Stimulated activated naive B cell treated with anti-CD40 and anti-IgM and Interleukin-4, amounts not matched to agents 10 μg/mL and 1 μg/mL and 100 μg/mL, for 72 hours (primary cell): ENCODE data around the gene ENPP5.
"Not testable (repeated sequence)": the region's sequence is repeated elsewhere in the genome, so short reads cannot be mapped to it uniquely, and the experiment has no call there.

ENCODE experiments used
- ATAC-seq, 2 donors: fragments of 150-1000 bp; cut with Tn5 transposase; replicated peaks; 2 replicates each; pipeline ENCODE4 v1.10.0; 2021; ENCODE audit warnings: moderate library complexity in 1 of 2
- DNase-seq: peaks from one replicate; pipeline ENCODE4 v3.0.0; 2021
- H3K27ac Mint-ChIP-seq: one replicate; pipeline ENCODE4 v1.8.0; 2022; ENCODE audit warnings: mild to moderate bottlenecking, mixed read lengths
- H3K27me3 Mint-ChIP-seq, 2 donors: one replicate each; pipeline ENCODE4 v1.8.0; 2022; ENCODE audit warnings: mixed read lengths in 2 of 2
- H3K36me3 Mint-ChIP-seq, 2 donors: one replicate each; pipeline ENCODE4 v1.8.0; 2022; ENCODE audit warnings: mixed read lengths in 2 of 2, mild to moderate bottlenecking in 1 of 2
- H3K4me1 Mint-ChIP-seq, 2 donors: one replicate each; pipeline ENCODE4 v1.8.0; 2022; ENCODE audit warnings: mixed read lengths in 2 of 2, mild to moderate bottlenecking in 1 of 2
- H3K4me3 Mint-ChIP-seq, 2 donors: one replicate each; pipeline ENCODE4 v1.8.0; 2022; ENCODE audit warnings: mild to moderate bottlenecking in 2 of 2, mixed read lengths in 2 of 2, moderate library complexity in 1 of 2
- H3K9me3 Mint-ChIP-seq, 2 donors: one replicate each; pipeline ENCODE4 v1.8.0; 2022; ENCODE audit warnings: mixed read lengths in 2 of 2, mild to moderate bottlenecking in 1 of 2

The ENPP5 gene

GRCh38 chr6:46201702-46202101 is 30.9 kb upstream of the ENPP5 start:
- Mint-ChIP-seq H3K9me3 (peaks cover 2 to 11% of the 10 kb centered on the region in 2 donors), H3K27me3 (peaks cover 11 to 17% of the 10 kb centered on the region in 2 donors), H3K36me3 (peaks cover 0 to 3% of the 10 kb centered on the region in 2 donors), H3K4me3 (no peak overlapping the region), H3K4me1 (no peaks in the 10 kb centered on the region), H3K27ac (no peak overlapping the region)
- DNase-seq: no peak
- ATAC-seq: no peak

- no peak overlapping the region for H3K4me3 Mint-ChIP-seq
- peaks cover 0 to 3% of the 10 kb centered on the region in 2 donors for H3K36me3 Mint-ChIP-seq
- H3K27me3 Mint-ChIP-seq: peaks cover 13 to 15% of the 10 kb centered on the region in 2 donors
- no peak for ATAC-seq
- peaks cover 2 to 11% of the 10 kb centered on the region in 2 donors for H3K9me3 Mint-ChIP-seq
- DNase-seq: no peak
- no peaks in the 10 kb centered on the region for H3K4me1 Mint-ChIP-seq
- H3K27ac Mint-ChIP-seq: no peak overlapping the region
Observed at GRCh38 chr6:46199387-46199786, 28.6 kb upstream of the ENPP5 start.

GRCh38 chr6:46191961-46192360 is 21.2 kb upstream of the ENPP5 start:
- Mint-ChIP-seq H3K4me1 (no peaks in the 10 kb centered on the region), H3K36me3 (no peaks in the 10 kb centered on the region), H3K9me3 (no peaks in the 10 kb centered on the region), H3K27ac (no peak overlapping the region), H3K4me3 (no peak overlapping the region), H3K27me3 (peaks cover 9 to 18% of the 10 kb centered on the region in 2 donors)
- ATAC-seq (no peak), DNase-seq (no peak)

GRCh38 chr6:46190889-46191288 is 20.1 kb upstream of the ENPP5 start:
- Mint-ChIP-seq H3K27ac (no peak overlapping the region), H3K4me3 (no peak overlapping the region), H3K9me3 (no peaks in the 10 kb centered on the region), H3K36me3 (no peaks in the 10 kb centered on the region), H3K4me1 (no peaks in the 10 kb centered on the region), H3K27me3 (peaks cover 9 to 12% of the 10 kb centered on the region in 2 donors)
- ATAC-seq (no peak), DNase-seq (no peak)

- H3K36me3 Mint-ChIP-seq: no peaks in the 10 kb centered on the region
- no peak for ATAC-seq
- peaks cover 10 to 20% of the 10 kb centered on the region in 2 donors for H3K27me3 Mint-ChIP-seq
- H3K4me1 Mint-ChIP-seq: no peaks in the 10 kb centered on the region
- DNase-seq: no peak
- no peak overlapping the region for H3K4me3 Mint-ChIP-seq
- H3K27ac Mint-ChIP-seq: no peak overlapping the region
- H3K9me3 Mint-ChIP-seq: no peaks in the 10 kb centered on the region
Observed at GRCh38 chr6:46189726-46190125, 18.9 kb upstream of the ENPP5 start.

GRCh38 chr6:46186583-46186982 is 15.8 kb upstream of the ENPP5 start:
- no peak overlapping the region for H3K4me3 Mint-ChIP-seq
- H3K4me1 Mint-ChIP-seq: no peaks in the 10 kb centered on the region
- no peak overlapping the region for H3K27ac Mint-ChIP-seq
- ATAC-seq (no peak), DNase-seq (no peak)
- H3K9me3 Mint-ChIP-seq: no peaks in the 10 kb centered on the region
- no peaks in the 10 kb centered on the region for H3K36me3 Mint-ChIP-seq
- peaks cover 15 to 24% of the 10 kb centered on the region in 2 donors for H3K27me3 Mint-ChIP-seq

- peaks cover 15 to 24% of the 10 kb centered on the region in 2 donors for H3K27me3 Mint-ChIP-seq
- no peaks in the 10 kb centered on the region for H3K4me1 Mint-ChIP-seq
- H3K4me3 Mint-ChIP-seq: no peak overlapping the region
- no peaks in the 10 kb centered on the region for H3K36me3 Mint-ChIP-seq
- no peak overlapping the region for H3K27ac Mint-ChIP-seq
- H3K9me3 Mint-ChIP-seq: no peaks in the 10 kb centered on the region
- DNase-seq (no peak), ATAC-seq (no peak)
Observed at GRCh38 chr6:46184114-46184513, 13.3 kb upstream of the ENPP5 start.

- peak; percentile 63 to 69 for ATAC-seq
Observed at GRCh38 chr6:46175976-46176375, 5.2 kb upstream of the ENPP5 start.

GRCh38 chr6:46175446-46175845 is 4.7 kb upstream of the ENPP5 start:
- H3K9me3 Mint-ChIP-seq: no peaks in the 10 kb centered on the region
- no peaks in the 10 kb centered on the region for H3K36me3 Mint-ChIP-seq
- H3K4me1 Mint-ChIP-seq: peaks cover 4 to 13% of the 10 kb centered on the region in 2 donors
- DNase-seq (no peak), ATAC-seq (peak; percentile 35 to 50)
- no peak overlapping the region for H3K27ac Mint-ChIP-seq
- peaks cover 8 to 23% of the 10 kb centered on the region in 2 donors for H3K27me3 Mint-ChIP-seq
- H3K4me3 Mint-ChIP-seq: no peak overlapping the region

More at GRCh38 chr6:46175976-46176375, 5.2 kb upstream of the ENPP5 start:
- DNase-seq: no peak
- H3K36me3 Mint-ChIP-seq: no peaks in the 10 kb centered on the region
- no peaks in the 10 kb centered on the region for H3K9me3 Mint-ChIP-seq
- no peak overlapping the region for H3K4me3 Mint-ChIP-seq
- peaks cover 3 to 9% of the 10 kb centered on the region in 2 donors for H3K4me1 Mint-ChIP-seq
- H3K27me3 Mint-ChIP-seq: peaks cover 5 to 19% of the 10 kb centered on the region in 2 donors
- H3K27ac Mint-ChIP-seq: no peak overlapping the region

- H3K9me3 Mint-ChIP-seq: no peaks in the 10 kb centered on the region
- H3K27ac Mint-ChIP-seq: no peak overlapping the region
- peaks cover 13 to 29% of the 10 kb centered on the region in 2 donors for H3K27me3 Mint-ChIP-seq
- H3K4me3 Mint-ChIP-seq: no peak overlapping the region
- peaks cover 9 to 19% of the 10 kb centered on the region in 2 donors for H3K4me1 Mint-ChIP-seq
- no peak for ATAC-seq
- DNase-seq: no peak
- no peaks in the 10 kb centered on the region for H3K36me3 Mint-ChIP-seq
Observed at GRCh38 chr6:46174904-46175303, 4.1 kb upstream of the ENPP5 start.

GRCh38 chr6:46172176-46172575 is 1.4 kb upstream of the ENPP5 start:
- Mint-ChIP-seq H3K4me3 (no peak overlapping the region), H3K36me3 (no peaks in the 10 kb centered on the region), H3K9me3 (no peaks in the 10 kb centered on the region), H3K4me1 (peaks cover 10 to 20% of the 10 kb centered on the region in 2 donors), H3K27ac (no peak overlapping the region), H3K27me3 (peaks cover 20 to 22% of the 10 kb centered on the region in 2 donors)
- DNase-seq (no peak), ATAC-seq (no peak)

GRCh38 chr6:46160102-46160501 is 10.7 kb downstream of the ENPP5 start:
- no peaks in the 10 kb centered on the region for H3K36me3 Mint-ChIP-seq
- H3K4me3 Mint-ChIP-seq: no peak overlapping the region
- H3K9me3 Mint-ChIP-seq: no peaks in the 10 kb centered on the region
- peaks cover 3 to 11% of the 10 kb centered on the region in 2 donors for H3K27me3 Mint-ChIP-seq
- no peak for DNase-seq
- ATAC-seq: no peak
- no peaks in the 10 kb centered on the region for H3K4me1 Mint-ChIP-seq
- H3K27ac Mint-ChIP-seq: no peak overlapping the region

GRCh38 chr6:46159229-46159628 is 11.6 kb downstream of the ENPP5 start:
- no peak for ATAC-seq
- no peak overlapping the region for H3K27ac Mint-ChIP-seq
- no peak overlapping the region for H3K4me3 Mint-ChIP-seq
- DNase-seq: no peak
- no peaks in the 10 kb centered on the region for H3K36me3 Mint-ChIP-seq
- H3K4me1 Mint-ChIP-seq: no peaks in the 10 kb centered on the region
- peaks cover 6 to 11% of the 10 kb centered on the region in 2 donors for H3K27me3 Mint-ChIP-seq
- H3K9me3 Mint-ChIP-seq: no peaks in the 10 kb centered on the region

- Mint-ChIP-seq H3K27me3 (peaks cover 6 to 11% of the 10 kb centered on the region in 2 donors), H3K27ac (no peak overlapping the region), H3K9me3 (no peaks in the 10 kb centered on the region), H3K4me3 (no peak overlapping the region), H3K36me3 (no peaks in the 10 kb centered on the region), H3K4me1 (no peaks in the 10 kb centered on the region)
- ATAC-seq (no peak), DNase-seq (no peak)
Observed at GRCh38 chr6:46156701-46157100, 14.1 kb downstream of the ENPP5 start.

- H3K36me3 Mint-ChIP-seq: peaks cover 4 to 10% of the 10 kb centered on the region in 2 donors
- not testable (repeated sequence) for H3K27ac Mint-ChIP-seq, H3K4me3 Mint-ChIP-seq, ATAC-seq, DNase-seq, H3K4me1 Mint-ChIP-seq, H3K27me3 Mint-ChIP-seq, H3K9me3 Mint-ChIP-seq
Observed at GRCh38 chr6:46149066-46149465, 21.7 kb downstream of the ENPP5 start.

GRCh38 chr6:46144270-46144669 is 26.5 kb downstream of the ENPP5 start:
- Mint-ChIP-seq H3K9me3 (no peaks in the 10 kb centered on the region), H3K36me3 (peaks cover 7 to 15% of the 10 kb centered on the region in 2 donors), H3K27ac (no peak overlapping the region), H3K4me1 (no peaks in the 10 kb centered on the region), H3K27me3 (no peaks in the 10 kb centered on the region), H3K4me3 (no peak overlapping the region)
- DNase-seq (no peak), ATAC-seq (no peak)
